Frontal cortex (tissue), 4 donors: ENCODE data around the gene BRD9. TPM values are rescaled to one million over a fixed set of nuclear protein-coding genes. Genes with fewer than 3 reads are reported as not detected.
"Not testable (repeated sequence)": the region's sequence is repeated elsewhere in the genome, so short reads cannot be mapped to it uniquely, and the experiment has no call there.

Source experiments
- DNase-seq, 2 donors: peaks; one replicate each; pipeline ENCODE4 v3.0.0; 2012; ENCODE audit warnings: low spot score in 2 of 2
- FAIRE-seq: peaks from 2 replicates; lab custom pipeline; 2012; peaks lifted over from hg19 to GRCh38; lab: Jason Lieb, UNC
- total RNA-seq: library from RNA; depleted of rRNA; stranded (reverse); fragments of >200 nt; gene quantifications from one replicate; pipeline ENCODE4 v1.2.3, GENCODE V29; 2014
- donor health status: control.
- donor health status: control.
- donor health status: control.

BRD9 gene
- total RNA-seq, 1 donor from 2014 or later: 43.2 TPM

- no peak for FAIRE-seq
- no peak for DNase-seq
Measured at GRCh38 chr5:850511-851006, 42.0 kb downstream of the BRD9 start, which contains the start of gene ZDHHC11. ZDHHC11 (minus strand) TSS chr5:850986; CDS start chr5:850602, 384 bp downstream.

- DNase-seq: no peak
- FAIRE-seq: no peak
Measured at GRCh38 chr5:849651-850301, 42.8 kb downstream of the BRD9 start.

- no peak for DNase-seq
- no peak for FAIRE-seq
Measured at GRCh38 chr5:848671-849111, 43.9 kb downstream of the BRD9 start.

- FAIRE-seq, DNase-seq: not testable (repeated sequence)
Measured at GRCh38 chr5:847736-848135, 44.9 kb downstream of the BRD9 start.

- not testable (repeated sequence) for DNase-seq, FAIRE-seq
Measured at GRCh38 chr5:847212-847611, 45.4 kb downstream of the BRD9 start.

GRCh38 chr5:846602-847091 is 46.0 kb downstream of the BRD9 start:
- FAIRE-seq, DNase-seq: not testable (repeated sequence)

GRCh38 chr5:845676-846601 is 46.7 kb downstream of the BRD9 start:
- DNase-seq, FAIRE-seq: not testable (repeated sequence)

- FAIRE-seq, DNase-seq: not testable (repeated sequence)
Measured at GRCh38 chr5:845031-845675, 47.4 kb downstream of the BRD9 start.

GRCh38 chr5:844426-844825 is 48.2 kb downstream of the BRD9 start:
- not testable (repeated sequence) for FAIRE-seq

GRCh38 chr5:843926-844325 is 48.7 kb downstream of the BRD9 start:
- DNase-seq, FAIRE-seq: not testable (repeated sequence)

More at GRCh38 chr5:844426-844825, 48.2 kb downstream of the BRD9 start:
- DNase-seq: not testable (repeated sequence)

GRCh38 chr5:843371-843770 is 49.2 kb downstream of the BRD9 start:
- FAIRE-seq, DNase-seq: not testable (repeated sequence)

- not testable (repeated sequence) for DNase-seq, FAIRE-seq
Measured at GRCh38 chr5:842402-843221, 50.0 kb downstream of the BRD9 start.

- not testable (repeated sequence) for FAIRE-seq, DNase-seq
Measured at GRCh38 chr5:841531-842401, 50.8 kb downstream of the BRD9 start.

- FAIRE-seq, DNase-seq: not testable (repeated sequence)
Measured at GRCh38 chr5:840974-841435, 51.6 kb downstream of the BRD9 start.

- not testable (repeated sequence) for FAIRE-seq, DNase-seq
Measured at GRCh38 chr5:840118-840973, 52.3 kb downstream of the BRD9 start.

GRCh38 chr5:838431-838851 is 54.2 kb downstream of the BRD9 start:
- FAIRE-seq, DNase-seq: not testable (repeated sequence)
